GM12878 (cell line): Measurements from ENCODE around the gene FAT1.

Experiments used
- ATF3 ChIP-seq: IDR thresholded peaks from 2 replicates; pipeline ENCODE4 v1.6.1; 2011; ENCODE audit warnings: low read depth, mild to moderate bottlenecking, low read length, moderate library complexity, borderline replicate concordance; ENCODE audit errors: extremely low read depth
- CTCF ChIP-seq, 3 experiments: IDR thresholded peaks in 2 of 3; conservative IDR thresholded peaks in 1 of 3; 2 replicates each; pipeline ENCODE4 v1.5.1; 2011; ENCODE audit warnings: low read depth in 3 of 3, low read length in 3 of 3, mild to moderate bottlenecking in 3 of 3, control low read depth in 2 of 3, moderate library complexity in 2 of 3, inconsistent platforms in 1 of 3, mixed read lengths in 1 of 3; ENCODE audit not compliant: control insufficient read depth in 2 of 3, insufficient read depth in 1 of 3; ENCODE audit errors: extremely low read depth in 1 of 3
- HCFC1 ChIP-seq: fragments of 150-350 bp; IDR thresholded peaks from 2 replicates; pipeline ENCODE4 v1.6.1; 2014; ENCODE audit warnings: low read length
- HDAC6 ChIP-seq: fragments of 200-600 bp; sonication (generic); IDR thresholded peaks from one replicate; pipeline ENCODE4 v1.8.0; 2017; ENCODE audit warnings: antibody characterized with exemption; ENCODE audit not compliant: unreplicated experiment
- JUND ChIP-seq: IDR thresholded peaks from 2 replicates; pipeline ENCODE4 v1.6.1; 2012; ENCODE audit warnings: low read depth, mild to moderate bottlenecking, low read length, improper control_type of control experiment, moderate library complexity
- NR2F1 ChIP-seq: fragments of 450-650 bp; conservative IDR thresholded peaks from 2 replicates; pipeline ENCODE4 v1.6.1; 2017; ENCODE audit warnings: mild to moderate bottlenecking
- POLR2A ChIP-seq: IDR thresholded peaks from 2 replicates; pipeline ENCODE4 v1.6.1; 2011; ENCODE audit warnings: low read depth, mild to moderate bottlenecking, low read length
- SIN3A ChIP-seq: IDR thresholded peaks from 2 replicates; pipeline ENCODE4 v1.6.1; 2012; ENCODE audit warnings: low read depth, low read length, improper control_type of control experiment

- no peak for TF ChIP-seq HDAC6
- TF ChIP-seq NR2F1: no peak
- no peak for TF ChIP-seq ATF3
- no peak for TF ChIP-seq HCFC1
- TF ChIP-seq POLR2A: no peak
- no peak for TF ChIP-seq CTCF (IDR thresholded peaks at IDR 0.05 in 2 of 3, conservative IDR thresholded peaks at IDR 0.05 in 1 of 3; ENCODE audit: control insufficient read depth in 2 of 3, extremely low read depth in 1 of 3, insufficient read depth in 1 of 3, low read depth in 3 of 3, low read length in 3 of 3)
- no peak for TF ChIP-seq JUND
- TF ChIP-seq SIN3A: no peak
These were observed 23.7 kb downstream of the FAT1 start for GRCh38 chr4:186699881-186700397.
